Measurements from ENCODE around the gene ERG.

DNA sequence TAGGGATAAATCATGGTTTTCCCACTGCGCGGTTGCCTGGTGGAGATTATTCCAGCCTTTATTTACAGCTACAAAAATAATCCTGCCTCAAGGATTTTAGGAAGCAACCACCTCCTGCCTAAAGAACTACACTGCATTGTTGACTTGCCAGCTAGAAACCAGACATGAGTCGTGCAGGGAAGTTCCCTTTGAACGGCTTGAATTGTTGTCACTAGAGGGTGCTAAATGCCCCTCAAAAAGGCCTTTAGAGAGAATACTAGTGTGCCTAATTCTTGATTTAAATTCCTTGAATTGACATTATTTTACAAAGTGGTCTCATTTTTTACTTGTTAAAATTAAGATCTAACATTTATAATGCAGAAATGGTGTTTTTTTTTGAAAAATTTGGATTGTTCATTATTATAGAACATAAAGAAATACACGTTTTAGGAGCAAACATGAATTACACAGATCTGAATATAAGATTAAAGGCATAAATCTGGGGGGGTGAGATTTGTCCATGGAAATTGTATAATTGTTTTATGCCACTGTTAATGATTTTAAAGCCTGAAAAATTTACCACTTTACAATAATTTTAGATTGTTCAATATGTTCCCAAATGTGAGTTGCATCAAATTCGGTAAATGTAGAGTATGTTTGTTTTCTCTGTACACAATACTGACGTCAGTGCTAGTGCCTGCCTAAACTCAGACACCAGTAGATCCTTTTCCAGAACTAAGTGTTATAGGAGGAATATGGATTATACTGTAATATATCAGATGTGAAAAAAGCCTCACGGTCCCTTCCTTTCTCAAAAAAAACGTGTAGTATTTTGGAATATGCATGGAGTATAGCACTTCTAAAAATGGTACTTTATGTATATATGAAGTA is 7.6 kb upstream of the ERG start:
- no peak for TF ChIP-seq ATF1 (CRISPR knock-in tag; IDR thresholded peaks at IDR 0.05)
- TF ChIP-seq, protein P1, sequence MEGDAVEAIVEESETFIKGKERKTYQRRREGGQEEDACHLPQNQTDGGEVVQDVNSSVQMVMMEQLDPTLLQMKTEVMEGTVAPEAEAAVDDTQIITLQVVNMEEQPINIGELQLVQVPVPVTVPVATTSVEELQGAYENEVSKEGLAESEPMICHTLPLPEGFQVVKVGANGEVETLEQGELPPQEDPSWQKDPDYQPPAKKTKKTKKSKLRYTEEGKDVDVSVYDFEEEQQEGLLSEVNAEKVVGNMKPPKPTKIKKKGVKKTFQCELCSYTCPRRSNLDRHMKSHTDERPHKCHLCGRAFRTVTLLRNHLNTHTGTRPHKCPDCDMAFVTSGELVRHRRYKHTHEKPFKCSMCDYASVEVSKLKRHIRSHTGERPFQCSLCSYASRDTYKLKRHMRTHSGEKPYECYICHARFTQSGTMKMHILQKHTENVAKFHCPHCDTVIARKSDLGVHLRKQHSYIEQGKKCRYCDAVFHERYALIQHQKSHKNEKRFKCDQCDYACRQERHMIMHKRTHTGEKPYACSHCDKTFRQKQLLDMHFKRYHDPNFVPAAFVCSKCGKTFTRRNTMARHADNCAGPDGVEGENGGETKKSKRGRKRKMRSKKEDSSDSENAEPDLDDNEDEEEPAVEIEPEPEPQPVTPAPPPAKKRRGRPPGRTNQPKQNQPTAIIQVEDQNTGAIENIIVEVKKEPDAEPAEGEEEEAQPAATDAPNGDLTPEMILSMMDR (IDR thresholded peaks at IDR 0.05) = peak; percentile 29; the same call in 1 of the 2 replicates

Data from WTC11 (cell line).